Sigmoid colon (tissue), 7 donors: ENCODE measurements around the gene ATP6AP1. TPM values are rescaled to one million over a fixed set of nuclear protein-coding genes. Genes with fewer than 3 reads are reported as not detected.

Experiments used
- DNase-seq: peaks from one replicate; pipeline ENCODE4 v3.0.0-alpha.2; 2019
- H3K27ac ChIP-seq, 4 donors: fragments of 200-600 bp; sonication (generic); one replicate each; pipeline ENCODE4 v1.5.1; 2016 to 2019; ENCODE audit warnings: mild to moderate bottlenecking in 1 of 4
- H3K27me3 ChIP-seq, 3 donors: fragments of 200-600 bp; sonication (generic); one replicate each; pipeline ENCODE4 v1.5.1; 2019; ENCODE audit warnings: mild to moderate bottlenecking in 1 of 3
- H3K36me3 ChIP-seq, 4 donors: fragments of 200-600 bp; sonication (generic); one replicate each; pipeline ENCODE4 v1.5.1; 2016 to 2019
- H3K4me1 ChIP-seq, 4 donors: fragments of 200-600 bp; sonication (generic); one replicate each; pipeline ENCODE4 v1.5.1; 2017 to 2019
- H3K4me3 ChIP-seq, 4 donors: fragments of 200-600 bp; sonication (generic); one replicate each; pipeline ENCODE4 v1.5.1; 2017 to 2019; ENCODE audit warnings: mild to moderate bottlenecking in 2 of 4, moderate library complexity in 1 of 4
- H3K9me3 ChIP-seq, 4 donors: fragments of 200-600 bp in 3 of 4; sonication (generic) in 3 of 4; one replicate each; pipeline versions ENCODE4 v1.5.1 to v1.6.1; 2013 to 2019
- CTCF ChIP-seq, 4 experiments: fragments of 450-650 bp in 3 of 4; fragments of 200-600 bp in 1 of 4; IDR thresholded peaks; one replicate each; pipeline ENCODE4 v1.5.1; 2016 to 2019; ENCODE audit warnings: antibody characterized with exemption in 4 of 4, mild to moderate bottlenecking in 3 of 4, moderate library complexity in 2 of 4
- EP300 ChIP-seq, 4 donors: sonication (generic); formaldehyde crosslinking; IDR thresholded peaks; one replicate each; pipeline ENCODE4 v1.6.1; 2017; ENCODE audit warnings: antibody characterized with exemption in 4 of 4
- POLR2A ChIP-seq, 2 donors: fragments of 450-650 bp; IDR thresholded peaks; one replicate each; pipeline ENCODE4 v1.6.1; 2016; ENCODE audit warnings: antibody characterized with exemption in 2 of 2, mild to moderate bottlenecking in 2 of 2, moderate library complexity in 2 of 2
- POLR2AphosphoS5 ChIP-seq, 4 donors: sonication (generic); formaldehyde crosslinking; IDR thresholded peaks; one replicate each; pipeline ENCODE4 v1.6.1; 2017; ENCODE audit warnings: antibody characterized with exemption in 4 of 4
- WGBS, 2 donors: extraction: QIAGEN DNeasy Blood & Tissue Kit; methylation state at CpG; one replicate each; pipeline ENCODE4 v1.1.7; 2013; 5-methylcytosine and 5-hydroxymethylcytosine counted together
- intact Hi-C: fragments of 100-400 bp; cut with DNase I; formaldehyde crosslinking; loops from one replicate; pipeline ENCODE4 v1.15.1; 2023
- polyA plus RNA-seq, 3 donors: library from polyadenylated mRNA; stranded (reverse); fragments of 200-250 nt; gene quantifications; one replicate each; pipeline ENCODE4 v1.2.3, GENCODE V29; 2013
- total RNA-seq, 4 donors: library from RNA; depleted of rRNA; stranded (reverse); fragments of >200 nt; gene quantifications; one replicate each; pipeline ENCODE4 v1.1.0, GENCODE V29; 2016
- donor health status: healthy with polysubstance abuse.
- donor health status: Bipolar disorder and iron deficiency.
- donor health status: healthy.

Gene ATP6AP1
- total and polyA plus RNA-seq, 7 donors, result 16.5 to 87.7 (median 30.5) TPM

- intact Hi-C loops, result no loop called here
- no peak for DNase-seq
- Histone ChIP-seq H3K27ac (peak overlapping the region in 1 of 4 donors; percentile 27), H3K36me3 (no peaks in the 10 kb centered on the region), H3K27me3 (no peaks in the 10 kb centered on the region), H3K9me3 (no peaks in the 10 kb centered on the region), H3K4me1 (no peaks in the 10 kb centered on the region), H3K4me3 (no peak overlapping the region)
- 86 to 90% methylated on average over 19 of the region's 19 CpGs for WGBS, 2 donors
- no peak for TF ChIP-seq POLR2A (IDR thresholded peaks at IDR 0.05)
- TF ChIP-seq EP300 (IDR thresholded peaks at IDR 0.05), result no peak
Observed at GRCh38 chrX:154419688-154420401, 8.6 kb upstream of the ATP6AP1 start.

GRCh38 chrX:154420402-154420756 lies 8.1 kb upstream of the ATP6AP1 start:
- H3K27me3 ChIP-seq, result no peaks in the 10 kb centered on the region
- DNase-seq, result no peak
- no peaks in the 10 kb centered on the region for H3K9me3 ChIP-seq
- peak overlapping the region in 1 of 4 donors; percentile 27 for H3K27ac ChIP-seq
- no peaks in the 10 kb centered on the region for H3K36me3 ChIP-seq
- WGBS, 2 donors, result 91 to 94% methylated on average over 10 of the region's 10 CpGs
- no peaks in the 10 kb centered on the region for H3K4me1 ChIP-seq
- no peak for TF ChIP-seq POLR2AphosphoS5 (IDR thresholded peaks at IDR 0.05)
- TF ChIP-seq CTCF (IDR thresholded peaks at IDR 0.05), result no peak
- no peak for TF ChIP-seq EP300 (IDR thresholded peaks at IDR 0.05)
- TF ChIP-seq POLR2A (IDR thresholded peaks at IDR 0.05), result no peak
- intact Hi-C loops, result no loop called here
- no peak overlapping the region for H3K4me3 ChIP-seq

GRCh38 chrX:154426916-154427770 lies 1.3 kb upstream of the ATP6AP1 start:
- no peaks in the 10 kb centered on the region for H3K9me3 ChIP-seq
- peak overlapping the region in 1 of 4 donors; percentile 16 for H3K27ac ChIP-seq
- peaks cover 0 to 7% (median 0%) of the 10 kb centered on the region in 4 donors for H3K36me3 ChIP-seq
- no peak overlapping the region for H3K4me3 ChIP-seq
- no peaks in the 10 kb centered on the region for H3K27me3 ChIP-seq
- TF ChIP-seq CTCF (IDR thresholded peaks at IDR 0.05) (no peak), POLR2A (IDR thresholded peaks at IDR 0.05) (no peak), POLR2AphosphoS5 (IDR thresholded peaks at IDR 0.05) (no peak), EP300 (IDR thresholded peaks at IDR 0.05) (no peak)
- H3K4me1 ChIP-seq, result peaks cover 0 to 25% (median 15%) of the 10 kb centered on the region in 4 donors
- DNase-seq, result no peak
- intact Hi-C loops, result no loop called here
- 92 to 93% methylated on average over 13 of the region's 13 CpGs for WGBS, 2 donors

- no peak for TF ChIP-seq EP300 (IDR thresholded peaks at IDR 0.05)
- no peak for TF ChIP-seq POLR2A (IDR thresholded peaks at IDR 0.05)
- no peak for TF ChIP-seq CTCF (IDR thresholded peaks at IDR 0.05)
- TF ChIP-seq POLR2AphosphoS5 (IDR thresholded peaks at IDR 0.05), result no peak
- peak overlapping the region in 1 of 4 donors; percentile 79 for H3K4me3 ChIP-seq
- no peak for DNase-seq
Observed at GRCh38 chrX:154429711-154430110, 1.2 kb downstream of the ATP6AP1 start.

GRCh38 chrX:154430479-154430878 lies 2.0 kb downstream of the ATP6AP1 start:
- H3K4me3 ChIP-seq, result no peak overlapping the region
- intact Hi-C loops, result no loop called here
- WGBS, 2 donors, result 70 to 82% methylated on average over 6 of the region's 6 CpGs

More at GRCh38 chrX:154429711-154430110, 1.2 kb downstream of the ATP6AP1 start:
- Histone ChIP-seq H3K9me3 (no peaks in the 10 kb centered on the region), H3K27me3 (no peaks in the 10 kb centered on the region), H3K4me1 (peaks cover 0 to 25% (median 15%) of the 10 kb centered on the region in 4 donors), H3K36me3 (peaks cover 0 to 28% (median 0%) of the 10 kb centered on the region in 4 donors), H3K27ac (peak overlapping the region in 2 of 4 donors; percentile 80 to 81)
- 85 to 89% methylated on average over 2 of the region's 2 CpGs for WGBS, 2 donors
- intact Hi-C loops, result no loop called here

More at GRCh38 chrX:154430479-154430878, 2.0 kb downstream of the ATP6AP1 start:
- Histone ChIP-seq H3K27me3 (no peaks in the 10 kb centered on the region), H3K9me3 (no peaks in the 10 kb centered on the region), H3K4me1 (peaks cover 0 to 25% (median 15%) of the 10 kb centered on the region in 4 donors), H3K27ac (peak overlapping the region in 1 of 4 donors; percentile 34), H3K36me3 (peaks cover 0 to 36% (median 0%) of the 10 kb centered on the region in 4 donors)
- DNase-seq, result no peak
- TF ChIP-seq POLR2A (IDR thresholded peaks at IDR 0.05) (no peak), EP300 (IDR thresholded peaks at IDR 0.05) (no peak), CTCF (IDR thresholded peaks at IDR 0.05) (no peak), POLR2AphosphoS5 (IDR thresholded peaks at IDR 0.05) (no peak)
